H9 (cell line): Measurements from ENCODE around the gene ATP11C. TPM values are rescaled to one million over a fixed set of nuclear protein-coding genes. Genes with fewer than 3 reads are reported as not detected.

Experiments used
- DNase-seq: peaks from one replicate; pipeline ENCODE4 v3.0.0-alpha.2; 2017
- H2AFZ ChIP-seq: one replicate; pipeline ENCODE4 v1.6.1; 2013; ENCODE audit warnings: mild to moderate bottlenecking, low read length, control low read depth, moderate library complexity
- H2AK5ac ChIP-seq: 2 replicates; pipeline ENCODE4 v1.6.1; 2013; ENCODE audit warnings: low read length, control low read depth, mixed read lengths; ENCODE audit not compliant: insufficient read length
- H2BK120ac ChIP-seq: one replicate; pipeline ENCODE4 v1.6.1; 2013; ENCODE audit warnings: low read depth, mild to moderate bottlenecking, low read length, control low read depth, inconsistent platforms; ENCODE audit not compliant: poor library complexity, severe bottlenecking
- H2BK12ac ChIP-seq: 2 replicates; pipeline ENCODE4 v1.6.1; 2013; ENCODE audit warnings: low read length, control low read depth, mixed read lengths, low read depth; ENCODE audit not compliant: insufficient read length
- H2BK15ac ChIP-seq: 2 replicates; pipeline ENCODE4 v1.6.1; 2013; ENCODE audit warnings: low read depth, low read length, control low read depth
- H2BK20ac ChIP-seq: one replicate; pipeline ENCODE4 v1.6.1; 2013; ENCODE audit warnings: low read depth, mild to moderate bottlenecking, low read length, control low read depth, inconsistent platforms; ENCODE audit not compliant: poor library complexity, severe bottlenecking
- H2BK5ac ChIP-seq: 2 replicates; pipeline ENCODE4 v1.6.1; 2013; ENCODE audit warnings: low read length, control low read depth, mixed read lengths; ENCODE audit not compliant: insufficient read length
- H3K14ac ChIP-seq: 2 replicates; pipeline ENCODE4 v1.6.1; 2013; ENCODE audit warnings: low read length, control low read depth; ENCODE audit not compliant: insufficient read depth
- H3K18ac ChIP-seq: 2 replicates; pipeline ENCODE4 v1.6.1; 2013; ENCODE audit warnings: low read depth, mild to moderate bottlenecking, mixed read lengths, low read length, control low read depth; ENCODE audit not compliant: insufficient read length
- H3K23ac ChIP-seq: 2 replicates; pipeline ENCODE4 v1.6.1; 2013; ENCODE audit warnings: low read length, control low read depth, mixed read lengths, low read depth; ENCODE audit not compliant: insufficient read length
- H3K23me2 ChIP-seq: 2 replicates; pipeline ENCODE4 v1.6.1; 2013; ENCODE audit warnings: low read depth, mild to moderate bottlenecking, mixed read lengths, low read length, control low read depth; ENCODE audit not compliant: insufficient read length, poor library complexity, severe bottlenecking
- H3K27ac ChIP-seq: 2 replicates; pipeline ENCODE4 v1.5.1; 2013; ENCODE audit warnings: low read length, control low read depth, mixed read lengths, low read depth; ENCODE audit not compliant: insufficient read length
- H3K27me3 ChIP-seq: 2 replicates; pipeline ENCODE4 v1.6.1; 2013; ENCODE audit warnings: low read length, control low read depth, inconsistent platforms; ENCODE audit not compliant: insufficient read depth
- H3K4ac ChIP-seq: 2 replicates; pipeline ENCODE4 v1.6.1; 2013; ENCODE audit warnings: low read depth, mild to moderate bottlenecking, control low read depth, inconsistent platforms, low read length, moderate library complexity
- H3K4me1 ChIP-seq: 2 replicates; pipeline ENCODE4 v1.6.1; 2013; ENCODE audit warnings: low read length, control low read depth, inconsistent platforms; ENCODE audit not compliant: insufficient read depth
- H3K4me2 ChIP-seq: 2 replicates; pipeline ENCODE4 v1.6.1; 2013; ENCODE audit warnings: low read length, control low read depth, mixed read lengths; ENCODE audit not compliant: insufficient read length, insufficient read depth
- H3K56ac ChIP-seq: 2 replicates; pipeline ENCODE4 v1.6.1; 2013; ENCODE audit warnings: low read depth, mild to moderate bottlenecking, mixed read lengths, low read length, control low read depth; ENCODE audit not compliant: insufficient read length
- H3K79me1 ChIP-seq: 2 replicates; pipeline ENCODE4 v1.6.1; 2013; ENCODE audit warnings: low read depth, mild to moderate bottlenecking, moderate library complexity, low read length, control low read depth, inconsistent platforms; ENCODE audit not compliant: insufficient read depth, poor library complexity, severe bottlenecking
- H3K79me2 ChIP-seq: 2 replicates; pipeline ENCODE4 v1.6.1; 2013; ENCODE audit warnings: low read length, control low read depth, inconsistent platforms; ENCODE audit not compliant: insufficient read depth
- H3K9ac ChIP-seq: 2 replicates; pipeline ENCODE4 v1.6.1; 2013; ENCODE audit warnings: low read length, control low read depth, mixed read lengths; ENCODE audit not compliant: insufficient read length; ENCODE audit errors: extremely low read depth
- H3K9me3 ChIP-seq: one replicate; pipeline ENCODE4 v1.6.1; 2013; ENCODE audit warnings: low read depth, low read length, inconsistent platforms; ENCODE audit not compliant: control insufficient read depth
- H3T11ph ChIP-seq: one replicate; pipeline ENCODE4 v1.6.1; 2013; ENCODE audit warnings: mild to moderate bottlenecking, low read length, control low read depth, inconsistent platforms
- H4K20me1 ChIP-seq: one replicate; pipeline ENCODE4 v1.6.1; 2013; ENCODE audit not compliant: control insufficient read depth, insufficient read length, insufficient read depth
- H4K5ac ChIP-seq: 2 replicates; pipeline ENCODE4 v1.6.1; 2013; ENCODE audit warnings: low read depth, mild to moderate bottlenecking, mixed read lengths, low read length, control low read depth; ENCODE audit not compliant: insufficient read length
- H4K8ac ChIP-seq: replicated peaks from 2 replicates; pipeline ENCODE4 v1.6.1; 2013; ENCODE audit warnings: low read length, control low read depth, mixed read lengths, low read depth; ENCODE audit not compliant: insufficient read length
- H4K91ac ChIP-seq: 2 replicates; pipeline ENCODE4 v1.6.1; 2013; ENCODE audit warnings: low read depth, mild to moderate bottlenecking, moderate library complexity, mixed read lengths, low read length, control low read depth; ENCODE audit not compliant: insufficient read length
- H3K27ac Mint-ChIP-seq, 3 experiments: 2 replicates in 2 of 3; 3 replicates in 1 of 3; pipeline ENCODE4 v1.8.0; 2020 to 2021; ENCODE audit warnings: mixed read lengths in 3 of 3, mild to moderate bottlenecking in 1 of 3, moderate library complexity in 1 of 3
- H3K27me3 Mint-ChIP-seq: 2 replicates; pipeline ENCODE4 v1.8.0; 2021; ENCODE audit warnings: low read depth, mild to moderate bottlenecking, moderate library complexity, mixed read lengths
- H3K36me3 Mint-ChIP-seq, 3 experiments: 2 replicates in 2 of 3; 3 replicates in 1 of 3; pipeline ENCODE4 v1.8.0; 2020 to 2021; ENCODE audit warnings: low read depth in 3 of 3, mixed read lengths in 3 of 3; ENCODE audit not compliant: insufficient read depth in 1 of 3
- H3K4me1 Mint-ChIP-seq, 2 experiments: 2 replicates each; pipeline ENCODE4 v1.8.0; 2020; ENCODE audit warnings: mixed read lengths in 2 of 2
- H3K4me3 Mint-ChIP-seq, 2 experiments: 2 replicates in 1 of 2; 3 replicates in 1 of 2; pipeline ENCODE4 v1.8.0; 2020 to 2021; ENCODE audit warnings: mild to moderate bottlenecking in 2 of 2, mixed read lengths in 2 of 2, moderate library complexity in 1 of 2
- H3K9me3 Mint-ChIP-seq, 2 experiments: 2 replicates in 1 of 2; 3 replicates in 1 of 2; pipeline ENCODE4 v1.8.0; 2020; ENCODE audit warnings: mild to moderate bottlenecking in 2 of 2, mixed read lengths in 2 of 2, moderate library complexity in 1 of 2
- CTCF ChIP-seq: fragments of 200-600 bp; sonication (generic); conservative IDR thresholded peaks from 3 replicates; pipeline ENCODE4 v1.8.0; 2021; ENCODE audit warnings: antibody characterized with exemption, mild to moderate bottlenecking
- WGBS: extraction: QIAGEN DNeasy Blood & Tissue Kit; methylation state at CpG from one replicate; pipeline ENCODE4 v1.1.7; 2013; ENCODE audit warnings: missing lambda C conversion rate, low lambda C conversion rate, mixed read lengths; ENCODE audit not compliant: insufficient read length; ENCODE audit errors: extremely low coverage; 5-methylcytosine and 5-hydroxymethylcytosine counted together
- total RNA-seq: library from RNA; stranded (reverse); gene quantifications from 2 replicates; pipeline ENCODE4 v1.2.1, GENCODE V29; 2021

The ATP11C gene
- total RNA-seq, 1 experiment from 2014 or later = 28.4 TPM

- Mint-ChIP-seq H3K27ac (no peak overlapping the region), H3K9me3 (peaks cover 2 to 26% of the 10 kb centered on the region in 2 experiments; a peak in 2 of 5 replicates), H3K4me1 (peaks cover 0 to 3% of the 10 kb centered on the region in 2 experiments; a peak in 1 of 4 replicates), H3K4me3 (no peak overlapping the region), H3K27me3 (no peaks in the 10 kb centered on the region), H3K36me3 (peaks cover 11 to 14% (median 11%) of the 10 kb centered on the region in 3 experiments)
- Histone ChIP-seq H3K23ac (no peak overlapping the region), H3K79me1 (no peaks in the 10 kb centered on the region), H3K14ac (no peak overlapping the region), H3K23me2 (no peaks in the 10 kb centered on the region), H2AK5ac (no peak overlapping the region), H3K9ac (no peak overlapping the region), H3K56ac (no peak overlapping the region), H2BK120ac (no peak overlapping the region), H3K4me1 (no peaks in the 10 kb centered on the region), H3K4me2 (no peak overlapping the region), H4K5ac (no peak overlapping the region), H4K8ac (no peak overlapping the region), H3K9me3 (no peaks in the 10 kb centered on the region), H3K27ac (no peak overlapping the region), H3T11ph (no peak overlapping the region), H3K18ac (no peak overlapping the region), H4K91ac (no peak overlapping the region), H2AFZ (no peak overlapping the region), H2BK12ac (no peak overlapping the region), H2BK20ac (no peak overlapping the region), H3K79me2 (no peaks in the 10 kb centered on the region), H2BK5ac (no peak overlapping the region), H2BK15ac (no peak overlapping the region), H3K27me3 (no peaks in the 10 kb centered on the region), H3K4ac (no peak overlapping the region), H4K20me1 (no peaks in the 10 kb centered on the region)
- no peak for DNase-seq
- no peak for TF ChIP-seq CTCF
- no CpG with 5 or more reads among the region's 5 CpGs for WGBS
Measured at GRCh38 chrX:139766545-139766983, 166.3 kb downstream of the ATP11C start.
